Hematopoietic multipotent progenitor cell (in vitro differentiated cells): Measurements from ENCODE around the gene FAM24B. TPM values are rescaled to one million over a fixed set of nuclear protein-coding genes. Genes with fewer than 3 reads are reported as not detected.
"Not testable (repeated sequence)": the region's sequence is repeated elsewhere in the genome, so short reads cannot be mapped to it uniquely, and the experiment has no call there.

Source experiments
- DNase-seq, 3 donors: peaks; one replicate each; pipeline ENCODE4 v3.0.0-alpha.2; 2011 to 2015; ENCODE audit warnings: low read depth in 2 of 3, low spot score in 2 of 3
- total RNA-seq: library from RNA; depleted of rRNA; stranded (reverse); fragments of >200 nt; gene quantifications from one replicate; pipeline ENCODE4 v1.2.3, GENCODE V29; 2012

Gene FAM24B
- total RNA-seq, result 4.3 TPM

GRCh38 chr10:122879339-122880273 is at the start of gene FAM24B:
FAM24B (minus strand) TSS chr10:122879581; CDS start chr10:122850515, 29,066 bp downstream.
- peak; percentile 88 to 98 (median 95) for DNase-seq

GRCh38 chr10:122915700-122916099 is 36.3 kb upstream of the FAM24B start:
- DNase-seq, result no peak

- DNase-seq, result peak; percentile 16 to 76 (median 45)
Observed at GRCh38 chr10:122911889-122912484, 32.6 kb upstream of the FAM24B start.

GRCh38 chr10:122910310-122910709 is 30.9 kb upstream of the FAM24B start, which contains the start of gene FAM24A:
FAM24A (plus strand) TSS chr10:122910610; CDS start chr10:122911635, 1,025 bp downstream.
- DNase-seq, result no peak

GRCh38 chr10:122903861-122904260 is 24.5 kb upstream of the FAM24B start:
- DNase-seq, result not testable (repeated sequence)

GRCh38 chr10:122894261-122894944 is 15.0 kb upstream of the FAM24B start:
- no peak for DNase-seq

- DNase-seq, result no peak
Observed at GRCh38 chr10:122884166-122884565, 4.8 kb upstream of the FAM24B start.

GRCh38 chr10:122882766-122883165 is 3.4 kb upstream of the FAM24B start:
- DNase-seq, result peak in 2 of 3 donors; percentile 16 to 43

GRCh38 chr10:122878799-122879338 is 512 bp downstream of the FAM24B start:
- peak in 2 of 3 donors; percentile 8 to 34 for DNase-seq

GRCh38 chr10:122877264-122877663 is 2.1 kb downstream of the FAM24B start:
- DNase-seq, result peak in 2 of 3 donors; percentile 20 to 24

- no peak for DNase-seq
Observed at GRCh38 chr10:122876467-122876855, 2.9 kb downstream of the FAM24B start.

GRCh38 chr10:122875843-122876466 is 3.4 kb downstream of the FAM24B start:
- DNase-seq, result no peak

GRCh38 chr10:122871947-122872346 is 7.4 kb downstream of the FAM24B start:
- DNase-seq, result not testable (repeated sequence)

- DNase-seq, result not testable (repeated sequence)
Observed at GRCh38 chr10:122868768-122869167, 10.6 kb downstream of the FAM24B start.

- not testable (repeated sequence) for DNase-seq
Observed at GRCh38 chr10:122866757-122867482, 12.5 kb downstream of the FAM24B start.

GRCh38 chr10:122864901-122865300 is 14.5 kb downstream of the FAM24B start:
- DNase-seq, result no peak

GRCh38 chr10:122864194-122864592 is 15.2 kb downstream of the FAM24B start:
- DNase-seq, result no peak

- no peak for DNase-seq
Observed at GRCh38 chr10:122863216-122864193, 15.9 kb downstream of the FAM24B start.
